Measurements from ENCODE around the gene MFSD2A. TPM values are rescaled to one million over a fixed set of nuclear protein-coding genes. Genes with fewer than 3 reads are reported as not detected.

The MFSD2A gene
- total and polyA plus RNA-seq, 4 donors: 0.37 to 294 (median 171) TPM

GRCh38 chr1:40014812-40015594 is 60.1 kb downstream of the MFSD2A start:
- no peak for DNase-seq (ENCODE audit: low spot score)
- no peak overlapping the region for H3K9ac ChIP-seq (ENCODE audit: low read depth in 1 of 2, low read length in 2 of 2)
- TF ChIP-seq FOXA2 (IDR thresholded peaks at IDR 0.05): no peak
- no peak for TF ChIP-seq SP1 (IDR thresholded peaks at IDR 0.05)
- TF ChIP-seq REST (IDR thresholded peaks at IDR 0.05): no peak
- TF ChIP-seq JUND (IDR thresholded peaks at IDR 0.05): no peak
- no peak for TF ChIP-seq GABPA (IDR thresholded peaks at IDR 0.05 in 1 of 2, conservative IDR thresholded peaks at IDR 0.05 in 1 of 2)
- no peaks in the 10 kb centered on the region for H3K27me3 ChIP-seq (ENCODE audit: control insufficient read depth in 4 of 4, insufficient read depth in 4 of 4, low read length in 3 of 4)
- H3K27ac ChIP-seq (ENCODE audit: low read depth in 1 of 2, low read length in 2 of 2): no peak overlapping the region
- no peak overlapping the region for H3K4me3 ChIP-seq (ENCODE audit: low read depth in 1 of 3, low read length in 3 of 3)
- H3K9me3 ChIP-seq (ENCODE audit: control insufficient read depth in 4 of 4, low read length in 3 of 4): no peaks in the 10 kb centered on the region
- WGBS: 59% methylated on average over 10 of the region's 10 CpGs
- H3K36me3 ChIP-seq (ENCODE audit: control insufficient read depth in 4 of 4, insufficient read depth in 3 of 4, low read depth in 1 of 4, low read length in 3 of 4): no peaks in the 10 kb centered on the region
- no peaks in the 10 kb centered on the region for H3K4me1 ChIP-seq (ENCODE audit: control insufficient read depth in 4 of 4, insufficient read depth in 4 of 4, low read length in 3 of 4)

GRCh38 chr1:40017951-40018575 is 63.1 kb downstream of the MFSD2A start:
- Histone ChIP-seq H3K36me3 (ENCODE audit: control insufficient read depth in 4 of 4, insufficient read depth in 3 of 4, low read depth in 1 of 4, low read length in 3 of 4) (no peaks in the 10 kb centered on the region), H3K4me3 (ENCODE audit: low read depth in 1 of 3, low read length in 3 of 3) (no peak overlapping the region), H3K4me1 (ENCODE audit: control insufficient read depth in 4 of 4, insufficient read depth in 4 of 4, low read length in 3 of 4) (no peaks in the 10 kb centered on the region), H3K9me3 (ENCODE audit: control insufficient read depth in 4 of 4, low read length in 3 of 4) (peaks cover 0 to 1% (median 0%) of the 10 kb centered on the region in 4 donors), H3K27me3 (ENCODE audit: control insufficient read depth in 4 of 4, insufficient read depth in 4 of 4, low read length in 3 of 4) (no peaks in the 10 kb centered on the region), H3K9ac (ENCODE audit: low read depth in 1 of 2, low read length in 2 of 2) (no peak overlapping the region), H3K27ac (ENCODE audit: low read depth in 1 of 2, low read length in 2 of 2) (no peak overlapping the region)
- no peak for TF ChIP-seq FOXA1 (IDR thresholded peaks at IDR 0.05)
- TF ChIP-seq MAX (IDR thresholded peaks at IDR 0.05): no peak
- no peak for TF ChIP-seq GABPA (IDR thresholded peaks at IDR 0.05 in 1 of 2, conservative IDR thresholded peaks at IDR 0.05 in 1 of 2)
- TF ChIP-seq EGR1 (IDR thresholded peaks at IDR 0.05; ENCODE audit: low read depth in 2 of 2): no peak
- no peak for TF ChIP-seq JUND (IDR thresholded peaks at IDR 0.05)
- no peak for TF ChIP-seq HNF4A (conservative IDR thresholded peaks at IDR 0.05)
- TF ChIP-seq SP1 (IDR thresholded peaks at IDR 0.05): no peak
- no peak for TF ChIP-seq YY1 (IDR thresholded peaks at IDR 0.05)
- no peak for DNase-seq (ENCODE audit: low spot score)
- WGBS: 72% methylated on average over 5 of the region's 5 CpGs

Small RNAs within 50 kb of the gene (small RNA-seq; reads per million reads assigned to genes)
- not detected for gene RF00019

Other genes with a start within 250 kb of the MFSD2A start
- 10 to 100 TPM; 15.5 to 17.7 TPM for gene PPIE, start 216.3 kb upstream of the MFSD2A start, total RNA-seq
- 10 to 100 TPM; 20.8 to 23.6 TPM for gene PPIE, start 216.3 kb upstream of the MFSD2A start, polyA plus RNA-seq
- gene OXCT2, start 183.8 kb upstream of the MFSD2A start, total RNA-seq: under 1 TPM; 0.14 to 0.17 TPM
- under 1 TPM; 0.11 to 0.47 TPM for gene OXCT2, start 183.8 kb upstream of the MFSD2A start, polyA plus RNA-seq
- under 1 TPM; 0.08 to 0.19 TPM for gene BMP8B, start 166.3 kb upstream of the MFSD2A start, total RNA-seq
- under 1 TPM; 0.17 to 0.19 TPM for gene BMP8B, start 166.3 kb upstream of the MFSD2A start, polyA plus RNA-seq
- 10 to 100 TPM in 1 of 2 donors, 1 to 10 TPM in 1; 9.3 to 11.2 TPM for gene TRIT1, start 71.6 kb upstream of the MFSD2A start, total RNA-seq
- 1 to 10 TPM; 4.5 to 5.0 TPM for gene TRIT1, start 71.6 kb upstream of the MFSD2A start, polyA plus RNA-seq
- 1 to 10 TPM; 1.8 to 6.6 TPM for gene MYCL, start 53.2 kb upstream of the MFSD2A start, total RNA-seq
- 1 to 10 TPM; 2.4 to 2.6 TPM for gene MYCL, start 53.2 kb upstream of the MFSD2A start, polyA plus RNA-seq
- 100 to 1,000 TPM in 1 of 2 donors, 10 to 100 TPM in 1; 75.5 to 105 TPM for gene CAP1, start 85.6 kb downstream of the MFSD2A start, total RNA-seq
- 10 to 100 TPM; 77.4 to 91.7 TPM for gene CAP1, start 85.6 kb downstream of the MFSD2A start, polyA plus RNA-seq
- 10 to 100 TPM; 20.3 to 46.8 TPM for gene PPT1, start 142.1 kb downstream of the MFSD2A start, total RNA-seq
- 10 to 100 TPM; 15.4 to 33.9 TPM for gene PPT1, start 142.1 kb downstream of the MFSD2A start, polyA plus RNA-seq
- 10 to 100 TPM; 10.2 to 13.4 TPM for gene RLF, start 206.2 kb downstream of the MFSD2A start, total RNA-seq
- gene RLF, start 206.2 kb downstream of the MFSD2A start, polyA plus RNA-seq: 1 to 10 TPM; 1.7 to 2.5 TPM

Measured in liver (tissue), 10 donors.